Stimulated activated CD8-positive, alpha-beta memory T cell treated with anti-CD3 and anti-CD28 coated beads, Interleukin-15, amount 100 ng/mL, for 24 hours (primary cell): Measurements from ENCODE around the gene AGBL3.
"Not testable (repeated sequence)": the region's sequence is repeated elsewhere in the genome, so short reads cannot be mapped to it uniquely, and the experiment has no call there.

Source experiments
- DNase-seq: peaks from one replicate; pipeline ENCODE4 v3.0.0-alpha.2; 2020; ENCODE audit warnings: low read depth

The AGBL3 gene

DNA sequence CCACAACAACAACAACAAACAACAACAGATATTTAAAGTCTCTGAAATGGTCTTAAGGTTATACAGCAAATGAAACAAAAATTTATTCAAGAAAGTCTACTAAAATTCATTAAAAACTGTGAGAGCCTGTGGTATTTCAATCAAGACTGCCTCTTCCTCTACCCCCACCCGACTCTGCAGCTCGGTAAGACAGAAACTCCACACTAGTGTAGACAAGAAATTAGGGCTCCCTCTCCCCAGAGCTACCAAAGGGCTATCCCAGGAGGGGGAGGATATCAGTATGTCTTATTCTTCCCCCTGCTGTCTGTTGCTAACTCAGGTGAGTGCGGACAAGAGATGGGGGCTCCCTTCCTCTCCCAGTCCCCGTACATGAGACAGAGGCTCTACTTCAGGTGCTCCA lies 90.6 kb downstream of the AGBL3 start:
- no peak for DNase-seq

DNA sequence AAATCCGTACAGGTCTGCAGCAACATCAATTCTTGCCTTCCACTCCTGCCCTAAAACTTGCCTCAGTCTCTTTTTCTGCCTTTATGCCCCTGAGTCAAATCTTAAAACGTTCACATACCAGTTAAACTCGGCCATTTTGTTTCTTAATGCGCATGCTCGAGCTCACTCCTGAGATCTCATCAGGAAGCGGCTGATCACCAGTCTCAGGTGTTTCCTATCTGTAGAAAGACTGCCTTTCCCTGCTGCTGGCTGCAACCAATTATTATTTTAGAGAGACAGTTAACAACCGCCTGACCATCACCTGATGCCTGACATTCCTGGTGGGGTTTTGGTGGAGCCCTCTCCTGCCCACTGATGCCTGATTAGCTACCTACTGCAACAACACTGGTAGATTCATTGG lies 91.3 kb downstream of the AGBL3 start:
- DNase-seq, result no peak

DNA sequence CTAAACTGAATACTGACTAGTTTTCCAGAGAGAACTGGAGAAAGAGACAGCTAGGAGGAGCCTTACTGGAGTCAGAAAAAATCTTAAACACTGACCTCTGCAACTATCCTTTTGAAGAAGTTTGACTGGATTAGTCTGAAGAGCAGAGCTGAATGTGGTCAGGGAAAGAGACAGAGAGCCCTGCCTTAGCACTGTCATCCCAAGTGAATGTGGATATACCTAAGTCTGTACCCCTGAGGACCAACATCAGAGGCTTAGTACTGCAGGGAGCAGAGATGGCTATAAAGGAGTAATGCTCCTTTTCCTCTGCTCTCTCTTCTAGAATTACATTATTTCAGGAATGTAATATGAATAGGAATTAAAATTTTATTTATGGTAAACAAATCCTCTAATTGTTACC lies 91.7 kb downstream of the AGBL3 start:
- no peak for DNase-seq

DNA sequence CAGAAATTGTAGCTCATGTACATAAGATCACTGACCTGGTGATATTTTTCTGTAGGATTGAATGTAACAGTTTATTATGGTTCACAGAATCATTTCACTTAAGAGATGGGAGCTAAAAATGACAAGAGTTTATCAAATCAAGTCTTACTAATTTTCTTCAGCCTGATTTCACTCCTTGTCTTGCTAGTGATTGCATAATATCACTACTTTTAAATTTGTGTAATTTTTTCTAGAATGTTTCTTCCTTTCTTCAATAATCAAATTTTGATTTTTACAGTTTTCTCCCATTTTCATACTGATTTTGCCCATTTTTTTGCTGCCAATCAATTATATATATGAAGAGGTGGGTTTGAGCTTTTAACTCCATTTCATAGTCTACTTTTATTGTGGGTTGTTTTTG lies 92.8 kb downstream of the AGBL3 start:
- no peak for DNase-seq

DNA sequence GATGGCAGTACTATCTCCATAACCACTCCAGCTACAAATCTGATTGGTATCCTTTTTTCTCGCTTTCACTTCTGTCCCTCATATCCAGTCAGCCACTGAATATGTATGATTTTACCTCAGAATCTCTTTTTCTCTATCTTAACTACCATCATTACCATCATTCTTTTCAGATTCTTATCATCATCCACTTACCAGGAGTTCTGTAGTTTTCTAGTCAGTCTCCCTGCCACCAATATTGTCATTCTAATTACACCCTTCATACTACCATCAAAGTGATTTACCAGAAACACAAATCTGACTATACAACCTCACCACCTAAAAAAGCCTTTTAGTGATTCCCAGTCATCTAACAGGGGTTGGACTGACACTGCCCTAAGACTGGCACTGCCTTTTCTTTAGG lies 96.7 kb downstream of the AGBL3 start:
- DNase-seq, result no peak

DNA sequence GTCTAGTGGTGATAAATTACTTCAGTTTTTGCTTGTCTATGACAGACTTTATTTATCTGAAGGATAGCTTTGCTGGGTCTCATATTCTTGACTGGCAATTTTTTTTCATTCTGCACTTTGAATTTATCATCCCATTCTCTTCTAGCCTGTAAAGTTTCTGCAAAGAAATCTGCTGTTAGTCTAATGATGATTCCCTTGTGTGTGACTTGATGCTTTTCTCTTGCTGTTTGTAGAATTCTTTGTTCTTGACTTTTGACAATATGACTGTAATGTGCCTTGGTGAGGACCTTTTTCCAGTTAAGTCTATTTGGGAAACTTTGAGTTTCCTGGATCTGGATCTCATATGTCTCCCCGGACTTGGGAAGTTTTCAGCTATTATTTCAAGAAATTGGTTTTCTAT lies 102.3 kb downstream of the AGBL3 start:
- DNase-seq, result no peak

DNA sequence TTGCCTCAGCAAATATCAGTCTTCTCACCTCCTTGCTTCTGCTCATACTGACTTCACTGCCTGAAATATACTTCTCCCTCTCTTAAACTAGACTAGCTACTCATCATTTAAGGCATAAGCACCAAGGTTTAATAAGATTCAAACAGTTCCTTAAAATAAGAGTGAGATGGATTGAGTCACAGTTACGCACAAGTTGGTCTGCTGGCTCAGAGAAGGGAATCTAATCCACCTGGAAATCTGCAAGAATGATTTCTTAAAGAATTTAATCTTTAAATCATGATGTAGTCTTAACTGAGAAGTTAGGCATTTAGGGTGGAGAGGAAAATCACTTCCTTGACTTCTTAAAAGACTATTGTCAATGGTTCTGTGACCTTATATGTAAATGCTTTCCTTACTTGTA lies 105.4 kb downstream of the AGBL3 start:
- DNase-seq, result no peak

DNA sequence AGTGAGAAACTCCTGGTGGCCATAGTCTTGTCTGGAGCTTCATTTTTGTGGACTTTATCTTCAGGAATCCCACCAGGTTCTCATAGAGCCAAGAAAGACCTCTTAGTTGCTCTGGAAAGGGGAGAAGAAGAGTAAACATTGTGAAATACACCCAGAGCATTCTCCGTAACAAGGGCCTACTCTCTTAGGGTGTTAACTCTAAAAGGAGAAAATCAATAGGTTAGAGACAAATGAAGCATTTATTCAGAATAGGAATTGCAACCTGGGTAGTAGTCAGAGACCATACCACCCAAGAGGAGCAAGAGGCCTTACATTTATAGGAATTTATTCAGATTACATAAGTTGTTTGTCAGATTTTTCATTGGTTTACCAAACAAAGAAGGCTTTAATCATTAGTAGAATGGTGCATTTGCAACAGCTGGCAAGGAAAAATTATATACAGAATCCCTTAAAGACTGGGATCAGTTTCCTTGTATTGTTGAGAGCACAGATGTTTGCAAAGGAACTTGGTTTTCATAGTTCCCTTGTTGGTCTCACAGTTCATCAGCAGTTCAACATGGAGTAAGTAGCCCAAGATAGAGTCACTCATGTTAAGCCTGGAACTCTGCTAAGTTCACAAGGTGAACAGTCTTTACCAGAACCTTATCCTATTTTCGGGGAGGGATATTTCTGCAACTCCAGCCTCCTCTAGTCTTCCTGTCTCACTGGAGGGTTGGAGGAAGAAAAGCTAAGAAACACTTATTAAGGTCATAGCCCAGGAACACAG lies 108.3 kb downstream of the AGBL3 start:
- no peak for DNase-seq

DNA sequence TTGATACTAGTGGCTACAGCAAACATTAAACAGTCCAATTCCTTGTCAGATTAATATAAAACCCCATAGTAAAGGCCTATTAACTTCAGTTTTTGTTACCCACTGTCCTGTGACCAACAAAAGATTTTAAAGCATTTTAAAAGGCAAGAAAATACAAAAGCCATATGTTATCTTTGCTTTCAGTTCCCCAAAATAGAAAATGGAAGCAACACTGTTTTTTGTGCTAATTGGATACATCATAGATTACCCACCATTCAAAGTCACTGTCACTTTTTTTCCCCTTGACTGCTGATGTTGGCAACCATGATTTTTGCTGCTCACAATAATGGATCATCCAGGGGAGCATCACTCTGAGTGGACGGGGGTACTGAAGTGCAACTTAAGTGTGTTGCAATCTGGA lies 109.1 kb downstream of the AGBL3 start:
- DNase-seq, result no peak

DNA sequence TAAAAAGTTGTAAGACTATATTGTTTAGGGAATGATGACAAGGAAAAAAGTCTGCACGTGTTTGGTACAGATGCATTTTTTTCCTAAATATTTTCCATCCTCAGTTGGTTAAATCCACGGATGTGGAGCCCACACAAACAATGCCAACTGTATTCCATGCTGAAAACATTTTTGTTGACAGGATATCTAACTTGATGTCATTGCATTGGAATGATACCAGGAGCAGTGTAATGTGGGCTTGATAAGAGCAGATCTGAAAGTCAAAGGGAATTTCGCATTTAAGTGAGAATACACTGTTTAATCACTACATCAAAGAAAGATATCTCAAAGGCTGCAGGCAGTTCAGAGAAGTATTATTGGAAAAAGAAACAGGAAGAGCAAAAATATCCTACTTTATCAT lies 112.1 kb downstream of the AGBL3 start:
- DNase-seq, result no peak

DNA sequence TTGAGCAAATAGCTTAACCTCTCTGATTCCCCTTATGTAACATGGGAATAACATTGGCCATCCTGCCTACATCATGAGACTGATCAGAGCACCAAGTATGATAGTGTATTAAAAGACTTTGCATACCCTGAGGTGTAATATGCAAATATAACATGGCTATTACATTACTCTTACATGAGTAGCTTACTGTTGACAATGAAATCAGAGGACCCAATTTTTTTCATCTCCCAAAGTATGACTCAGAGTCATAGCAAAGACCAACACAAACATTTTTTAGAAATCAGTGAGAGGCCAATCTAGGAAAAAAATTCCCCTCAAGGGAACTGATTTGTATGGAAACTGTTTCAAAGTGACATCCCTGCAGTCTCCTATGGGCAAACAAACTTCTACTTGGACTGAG lies 114.5 kb downstream of the AGBL3 start:
- no peak for DNase-seq

DNA sequence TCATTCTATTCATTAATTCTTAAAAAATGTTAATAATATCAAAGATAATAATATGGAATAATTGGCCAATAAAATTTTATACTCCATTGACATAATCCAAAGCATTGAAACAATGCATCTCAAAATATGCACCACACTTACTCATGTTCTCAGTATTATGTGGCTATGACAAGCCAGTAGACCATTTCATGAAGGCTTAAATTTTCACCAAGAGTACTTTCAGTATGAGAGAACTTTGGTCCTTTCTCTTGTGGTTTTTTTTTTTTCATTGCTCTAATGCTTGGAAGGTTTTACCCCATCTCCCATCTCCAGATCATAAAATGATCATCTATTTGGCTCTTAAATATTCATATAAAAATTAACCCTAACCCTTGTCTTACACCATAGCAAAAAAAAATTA lies 116.1 kb downstream of the AGBL3 start:
- DNase-seq, result no peak

DNA sequence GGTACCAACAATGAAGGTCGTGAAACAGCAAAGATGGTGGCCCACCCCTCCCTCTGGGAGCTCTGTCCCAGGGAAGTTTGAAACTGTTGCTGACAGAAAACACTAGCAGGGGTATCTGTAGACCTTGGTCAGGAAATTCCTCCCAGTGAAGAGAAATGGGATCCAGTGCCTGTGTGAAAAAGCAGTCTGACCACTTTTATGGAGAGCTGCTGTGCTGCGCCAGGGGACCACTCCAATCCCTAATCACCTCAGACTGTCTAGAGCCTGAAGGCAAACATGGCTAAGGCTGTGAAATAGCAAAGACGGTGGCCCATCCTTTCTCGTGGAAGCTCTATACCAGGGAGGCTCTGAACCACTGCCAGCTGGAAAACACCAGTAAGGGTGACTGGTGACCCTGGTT lies 123.3 kb downstream of the AGBL3 start:
- no peak for DNase-seq

DNA sequence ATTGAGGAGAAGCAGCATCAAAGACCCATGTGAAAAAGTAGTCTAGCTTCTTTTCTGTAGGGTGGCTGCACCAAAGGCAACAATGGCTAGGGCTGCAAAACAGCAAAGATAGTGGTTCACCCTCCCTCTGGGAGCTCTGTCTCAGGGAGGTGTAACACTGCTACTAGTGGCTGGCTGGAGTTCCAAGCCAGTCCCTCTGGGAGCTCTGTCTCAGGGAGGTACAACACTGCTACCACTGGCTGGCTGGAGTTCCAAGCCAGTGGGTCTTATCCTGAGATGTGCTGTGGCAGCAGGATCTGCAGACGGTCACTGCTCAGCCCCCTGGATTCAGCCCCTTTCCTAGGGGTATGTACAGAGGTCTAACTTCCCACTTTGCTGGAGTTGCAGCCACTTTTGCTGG lies 123.7 kb downstream of the AGBL3 start:
- no peak for DNase-seq

DNA sequence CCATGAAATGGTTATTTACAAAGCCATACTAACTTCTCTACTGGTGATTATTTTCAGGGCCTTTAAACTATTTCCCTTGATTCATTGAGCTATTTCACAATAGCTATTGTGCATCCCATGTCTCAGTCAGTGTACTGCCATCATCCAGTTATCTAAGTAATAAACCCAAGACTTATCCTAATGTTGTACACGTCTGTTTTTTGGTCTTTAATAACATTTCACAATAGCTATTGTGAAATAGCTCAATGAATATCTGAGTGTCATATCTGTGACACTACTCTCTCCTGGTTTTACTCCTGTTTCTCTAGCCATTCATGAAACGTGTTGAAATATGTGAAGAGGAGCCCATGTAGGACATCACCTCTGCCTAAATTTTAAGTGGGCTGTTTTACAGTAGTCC lies 125.1 kb downstream of the AGBL3 start:
- no peak for DNase-seq

DNA sequence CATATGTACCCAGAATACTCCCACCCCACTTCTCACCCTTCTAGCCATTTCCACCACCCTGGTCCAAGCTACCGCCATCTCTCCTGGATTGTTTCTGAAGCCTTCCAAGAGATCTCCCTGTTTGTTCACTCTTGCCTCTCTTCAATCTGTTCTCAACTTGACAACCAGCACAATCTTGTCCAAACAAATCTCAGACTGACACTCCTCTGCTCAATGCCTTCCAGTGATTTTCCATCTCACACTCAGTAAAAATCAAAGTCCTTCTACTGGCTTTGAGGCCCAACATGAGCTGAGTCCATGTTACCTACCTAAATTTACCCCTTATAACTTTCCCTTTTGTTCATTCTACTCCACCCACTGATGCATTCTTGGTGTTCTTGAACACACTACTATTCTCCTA lies 128.3 kb downstream of the AGBL3 start:
- DNase-seq, result no peak

DNA sequence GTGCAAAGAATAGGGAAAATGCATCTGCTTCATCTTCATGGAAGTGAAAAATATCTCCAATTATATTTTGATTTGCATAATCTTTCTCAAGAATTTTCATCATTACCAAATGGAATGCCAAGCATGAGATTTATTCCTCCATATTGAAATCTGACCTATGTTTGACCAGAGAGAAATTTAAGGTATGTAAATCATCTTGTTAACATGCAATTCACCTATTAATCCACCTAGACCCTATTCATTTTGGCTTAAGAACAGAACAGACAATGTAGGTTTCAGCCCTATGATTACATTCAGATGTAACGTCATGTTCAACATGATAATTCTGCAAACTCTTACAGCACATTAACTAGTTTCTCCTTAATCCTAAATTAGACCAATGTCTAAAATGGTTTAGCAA lies 130.8 kb downstream of the AGBL3 start:
- DNase-seq, result no peak

DNA sequence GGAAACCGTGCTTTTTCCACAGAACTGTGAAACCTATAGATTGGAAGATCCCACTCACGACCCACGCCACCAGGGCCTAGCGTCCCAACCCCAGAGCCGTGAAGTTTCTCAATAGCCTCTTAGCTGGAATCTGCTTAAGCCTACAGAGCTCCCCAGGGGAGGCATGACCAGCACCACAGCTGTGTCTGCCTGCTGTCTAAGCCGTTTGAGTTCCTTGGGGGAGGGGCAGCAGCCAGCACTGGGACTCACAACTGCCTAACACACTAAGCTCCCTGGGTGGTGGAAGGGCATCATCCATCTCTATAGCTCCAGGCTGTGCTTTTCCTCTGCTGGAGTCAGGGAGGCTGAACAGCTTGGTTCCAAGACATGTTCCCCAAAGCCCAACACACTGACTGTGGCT lies 135.6 kb downstream of the AGBL3 start:
- no peak for DNase-seq

DNA sequence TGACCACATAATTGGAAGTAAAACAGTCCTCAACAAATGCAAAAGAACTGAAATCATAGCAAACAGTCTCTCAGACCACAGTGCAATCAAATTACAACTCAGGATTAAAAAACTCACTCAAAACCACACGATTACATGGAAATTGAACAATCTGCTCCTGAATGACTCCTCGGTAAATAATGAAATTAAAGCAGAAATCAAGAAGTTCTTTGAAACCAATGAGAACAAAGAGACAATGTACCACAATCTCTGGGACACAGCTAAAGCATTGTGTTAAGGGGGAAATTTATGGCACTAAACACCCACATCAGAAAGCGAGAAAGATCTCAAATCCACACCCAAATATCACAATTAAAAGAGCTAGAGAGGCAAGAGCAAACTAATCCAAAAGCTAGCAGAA lies 138.3 kb downstream of the AGBL3 start:
- not testable (repeated sequence) for DNase-seq

DNA sequence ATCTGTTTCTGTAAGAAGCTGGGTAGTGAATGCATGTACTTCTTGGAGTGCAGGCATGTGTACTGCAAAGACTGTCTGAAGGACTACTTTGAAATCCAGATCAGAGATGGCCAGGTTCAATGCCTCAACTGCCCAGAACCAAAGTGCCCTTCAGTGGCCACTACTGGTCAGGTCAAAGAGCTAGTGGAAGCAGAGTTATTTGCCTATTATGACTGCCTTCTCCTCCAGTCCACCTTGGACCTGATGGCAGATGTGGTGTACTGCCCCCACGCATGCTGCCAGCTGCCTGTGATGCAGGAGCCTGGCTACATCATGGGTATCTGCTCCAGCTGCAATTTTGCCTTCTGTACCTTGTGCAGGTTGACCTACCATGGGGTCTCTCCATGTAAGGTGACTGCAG lies 142.6 kb downstream of the AGBL3 start:
- DNase-seq, result no peak

DNA sequence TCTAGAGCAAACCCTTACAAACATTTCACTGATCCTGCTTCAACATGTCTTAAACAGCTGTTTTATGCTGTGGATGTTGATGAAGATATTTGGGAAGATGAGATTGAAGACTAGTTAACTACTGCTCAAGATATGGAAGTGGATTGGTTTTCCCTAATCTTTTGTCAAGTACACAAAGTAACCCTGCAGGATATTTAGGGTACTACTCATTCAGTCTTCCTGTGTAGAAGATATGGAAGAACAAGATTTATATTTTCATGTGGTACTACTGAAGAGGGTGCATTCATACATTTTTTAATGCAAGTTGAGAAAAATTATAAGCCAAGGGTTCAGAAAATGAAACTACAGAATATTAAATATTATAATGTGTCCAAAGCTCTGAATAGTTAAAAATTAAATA lies 143.3 kb downstream of the AGBL3 start:
- DNase-seq, result no peak

DNA sequence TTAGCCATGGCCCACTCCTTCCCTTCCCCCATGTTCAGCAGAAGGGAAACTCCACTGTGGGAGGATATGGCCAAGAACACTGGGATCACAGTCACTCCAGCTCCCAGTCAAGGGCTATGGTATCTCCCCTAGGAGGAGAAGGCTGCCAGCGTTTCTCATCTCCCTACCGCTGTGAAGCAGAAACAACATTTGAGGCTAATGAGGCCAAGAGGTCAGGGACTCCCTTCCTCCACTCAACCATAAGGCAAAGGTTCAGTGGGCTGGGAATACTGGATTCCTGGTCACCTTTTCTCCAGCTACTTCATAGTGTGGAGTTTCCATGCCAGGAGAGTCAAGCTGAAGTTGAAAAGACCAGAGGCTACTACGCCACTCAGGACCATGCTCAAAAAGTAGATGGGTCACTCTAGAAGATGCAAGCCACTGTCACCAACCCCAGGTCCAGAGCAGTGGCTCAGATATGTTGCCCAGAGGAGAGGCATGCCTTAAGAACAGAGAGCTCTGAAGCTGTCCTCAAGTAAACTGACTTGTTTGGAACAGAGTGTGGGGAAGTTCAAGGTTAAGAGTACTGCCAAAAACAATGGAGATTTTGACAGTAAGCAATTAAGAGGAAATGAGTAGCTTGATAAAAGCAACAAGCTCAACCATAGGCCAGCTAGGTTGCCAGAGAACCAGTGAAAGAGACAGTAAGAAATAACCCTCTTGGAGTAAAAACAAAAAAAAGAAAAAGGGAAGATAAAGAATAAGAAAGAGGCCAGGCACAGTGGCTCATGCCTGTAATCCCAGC lies 157.8 kb downstream of the AGBL3 start:
- DNase-seq, result no peak

DNA sequence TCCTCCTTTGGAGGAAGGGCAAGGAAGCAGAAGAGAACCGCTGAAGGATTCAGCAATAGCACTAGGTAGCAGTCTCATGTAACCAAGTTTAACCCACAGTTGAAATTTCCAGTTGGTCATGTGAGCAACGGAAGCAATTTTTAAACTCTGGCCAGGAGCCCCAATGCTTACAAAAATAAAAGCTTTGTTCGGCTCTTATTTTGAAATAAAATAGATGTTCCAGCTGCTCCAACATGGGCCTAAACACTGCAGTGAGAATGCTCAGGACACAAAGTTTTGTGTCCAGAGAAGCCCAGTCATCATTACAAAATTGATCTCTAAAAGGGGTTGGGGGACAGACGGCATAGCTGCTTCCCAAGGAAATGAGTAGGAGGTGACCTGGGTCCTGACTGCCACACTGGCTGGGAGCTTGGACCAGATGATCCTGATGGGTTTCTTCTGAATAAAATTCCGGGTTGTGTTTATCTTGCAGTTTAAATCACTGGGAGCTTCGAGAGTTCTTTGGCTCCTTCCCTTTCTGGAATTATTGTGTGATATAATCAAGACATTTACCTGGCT lies 161.1 kb downstream of the AGBL3 start:
- no peak for DNase-seq
